Loucy (cell line): ENCODE data around the gene DENND4B.
"Not testable (repeated sequence)": the region's sequence is repeated elsewhere in the genome, so short reads cannot be mapped to it uniquely, and the experiment has no call there.

Experiments used
- H2AFZ ChIP-seq: fragments of 200-600 bp; sonication (generic); 2 replicates; pipeline ENCODE4 v1.6.0; 2016; ENCODE audit warnings: antibody characterized with exemption, mild to moderate bottlenecking, low read length, moderate library complexity
- H3F3A ChIP-seq: fragments of 200-600 bp; 2 replicates; pipeline ENCODE4 v1.6.0; 2016; ENCODE audit warnings: antibody characterized with exemption, low read depth, mild to moderate bottlenecking
- H3K27me3 ChIP-seq: fragments of 200-600 bp; sonication (generic); 2 replicates; pipeline ENCODE4 v1.6.1; 2014; ENCODE audit warnings: low read length, mild to moderate bottlenecking; ENCODE audit not compliant: insufficient read depth, poor library complexity, severe bottlenecking
- H3K36me3 ChIP-seq: fragments of 200-600 bp; sonication (generic); 2 replicates; pipeline ENCODE4 v1.6.1; 2016; ENCODE audit warnings: low read length; ENCODE audit not compliant: insufficient read depth
- H3K4me1 ChIP-seq: fragments of 200-600 bp; sonication (generic); 2 replicates; pipeline ENCODE4 v1.5.1; 2014; ENCODE audit warnings: low read length, mild to moderate bottlenecking; ENCODE audit not compliant: insufficient read depth, poor library complexity, severe bottlenecking
- H3K4me2 ChIP-seq: fragments of 200-600 bp; sonication (generic); 2 replicates; pipeline ENCODE4 v1.6.0; 2014; ENCODE audit warnings: antibody characterized with exemption, low read length, low read depth, mild to moderate bottlenecking; ENCODE audit not compliant: poor library complexity, severe bottlenecking
- H3K4me3 ChIP-seq: fragments of 200-600 bp; sonication (generic); 2 replicates; pipeline ENCODE4 v1.5.1; 2014; ENCODE audit warnings: low read length, mild to moderate bottlenecking, mixed read lengths; ENCODE audit not compliant: poor library complexity, severe bottlenecking
- H3K79me2 ChIP-seq: fragments of 200-600 bp; sonication (generic); 2 replicates; pipeline ENCODE4 v1.6.1; 2014; ENCODE audit warnings: low read length; ENCODE audit not compliant: insufficient read depth
- H3K9ac ChIP-seq: fragments of 200-600 bp; sonication (generic); 2 replicates; pipeline ENCODE4 v1.6.0; 2014; ENCODE audit warnings: mild to moderate bottlenecking, low read depth, low read length, moderate library complexity; ENCODE audit not compliant: poor library complexity, severe bottlenecking
- H3K9me2 ChIP-seq: fragments of 200-600 bp; sonication (generic); replicated peaks from 2 replicates; pipeline ENCODE4 v1.6.1; 2016; ENCODE audit warnings: low read depth, low read length, mixed read lengths
- H3K9me3 ChIP-seq: fragments of 200-600 bp; sonication (generic); 2 replicates; pipeline ENCODE4 v1.6.1; 2014; ENCODE audit warnings: mild to moderate bottlenecking, antibody characterized with exemption, low read length, low read depth; ENCODE audit not compliant: insufficient read depth
- H4K20me1 ChIP-seq: fragments of 200-600 bp; sonication (generic); 2 replicates; pipeline ENCODE4 v1.6.0; 2014; ENCODE audit warnings: antibody characterized with exemption, low read length, mild to moderate bottlenecking; ENCODE audit not compliant: insufficient read depth, poor library complexity, severe bottlenecking
- EZH2phosphoT487 ChIP-seq: fragments of 200-600 bp; IDR thresholded peaks from 2 replicates; pipeline ENCODE4 v1.6.1; 2018; ENCODE audit warnings: antibody characterized with exemption, mild to moderate bottlenecking, moderate library complexity, borderline replicate concordance
- TF ChIP-seq, protein P1 (sequence below): fragments of 200-600 bp; sonication (generic); conservative IDR thresholded peaks from 2 replicates; pipeline ENCODE4 v1.5.1; 2014; ENCODE audit warnings: mild to moderate bottlenecking, antibody characterized with exemption, low read length

Gene DENND4B

GRCh38 chr1:153907134-153907533, 39.4 kb downstream of the DENND4B start:
- H3F3A ChIP-seq, result no peaks in the 10 kb centered on the region
- peaks cover 83% of the 10 kb centered on the region for H4K20me1 ChIP-seq
- H3K4me2 ChIP-seq, result no peak overlapping the region
- H3K9me2 ChIP-seq, result no peaks in the 10 kb centered on the region
- H3K9me3 ChIP-seq, result no peaks in the 10 kb centered on the region
- TF ChIP-seq, protein P1, sequence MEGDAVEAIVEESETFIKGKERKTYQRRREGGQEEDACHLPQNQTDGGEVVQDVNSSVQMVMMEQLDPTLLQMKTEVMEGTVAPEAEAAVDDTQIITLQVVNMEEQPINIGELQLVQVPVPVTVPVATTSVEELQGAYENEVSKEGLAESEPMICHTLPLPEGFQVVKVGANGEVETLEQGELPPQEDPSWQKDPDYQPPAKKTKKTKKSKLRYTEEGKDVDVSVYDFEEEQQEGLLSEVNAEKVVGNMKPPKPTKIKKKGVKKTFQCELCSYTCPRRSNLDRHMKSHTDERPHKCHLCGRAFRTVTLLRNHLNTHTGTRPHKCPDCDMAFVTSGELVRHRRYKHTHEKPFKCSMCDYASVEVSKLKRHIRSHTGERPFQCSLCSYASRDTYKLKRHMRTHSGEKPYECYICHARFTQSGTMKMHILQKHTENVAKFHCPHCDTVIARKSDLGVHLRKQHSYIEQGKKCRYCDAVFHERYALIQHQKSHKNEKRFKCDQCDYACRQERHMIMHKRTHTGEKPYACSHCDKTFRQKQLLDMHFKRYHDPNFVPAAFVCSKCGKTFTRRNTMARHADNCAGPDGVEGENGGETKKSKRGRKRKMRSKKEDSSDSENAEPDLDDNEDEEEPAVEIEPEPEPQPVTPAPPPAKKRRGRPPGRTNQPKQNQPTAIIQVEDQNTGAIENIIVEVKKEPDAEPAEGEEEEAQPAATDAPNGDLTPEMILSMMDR, result no peak
- TF ChIP-seq EZH2phosphoT487, result no peak
- no peak overlapping the region for H3K9ac ChIP-seq
- H3K4me3 ChIP-seq, result no peak overlapping the region
- no peak overlapping the region for H2AFZ ChIP-seq
- H3K27me3 ChIP-seq, result no peaks in the 10 kb centered on the region
- H3K36me3 ChIP-seq, result peaks cover 17% of the 10 kb centered on the region
- H3K79me2 ChIP-seq, result peaks cover 99% of the 10 kb centered on the region
- no peaks in the 10 kb centered on the region for H3K4me1 ChIP-seq

- peaks cover 81% of the 10 kb centered on the region for H4K20me1 ChIP-seq
- no peaks in the 10 kb centered on the region for H3K27me3 ChIP-seq
- H3K4me2 ChIP-seq, result no peak overlapping the region
- H3F3A ChIP-seq, result no peaks in the 10 kb centered on the region
- H3K9me2 ChIP-seq, result no peaks in the 10 kb centered on the region
- H2AFZ ChIP-seq, result no peak overlapping the region
- no peak overlapping the region for H3K4me3 ChIP-seq
- no peak overlapping the region for H3K9ac ChIP-seq
- H3K9me3 ChIP-seq, result no peaks in the 10 kb centered on the region
- peaks cover 17% of the 10 kb centered on the region for H3K36me3 ChIP-seq
- peaks cover 97% of the 10 kb centered on the region for H3K79me2 ChIP-seq
- TF ChIP-seq, protein P1, result no peak
- no peak for TF ChIP-seq EZH2phosphoT487
- H3K4me1 ChIP-seq, result no peaks in the 10 kb centered on the region
Measured at GRCh38 chr1:153906396-153906795, 40.1 kb downstream of the DENND4B start.

DNA sequence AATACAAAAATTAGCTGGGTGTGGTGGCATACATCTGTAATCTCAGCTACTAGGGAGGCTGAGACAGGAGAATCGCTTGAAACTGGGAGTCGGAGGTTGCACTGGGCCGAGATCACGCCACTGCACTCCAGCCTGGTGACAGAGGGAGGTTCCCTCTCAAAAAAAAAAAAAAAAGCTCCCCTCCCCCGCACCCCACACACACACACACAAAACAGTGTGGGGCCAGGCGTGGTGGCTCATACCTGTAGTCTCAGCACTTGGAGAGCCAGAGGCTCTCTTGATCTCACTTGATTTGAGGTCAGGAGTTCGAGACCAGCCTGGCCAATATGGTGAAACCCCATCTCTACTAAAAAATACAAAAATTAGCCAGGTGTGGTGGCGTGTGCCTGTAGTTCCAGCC, 40.6 kb downstream of the DENND4B start:
- peaks cover 97% of the 10 kb centered on the region for H3K79me2 ChIP-seq

DNA sequence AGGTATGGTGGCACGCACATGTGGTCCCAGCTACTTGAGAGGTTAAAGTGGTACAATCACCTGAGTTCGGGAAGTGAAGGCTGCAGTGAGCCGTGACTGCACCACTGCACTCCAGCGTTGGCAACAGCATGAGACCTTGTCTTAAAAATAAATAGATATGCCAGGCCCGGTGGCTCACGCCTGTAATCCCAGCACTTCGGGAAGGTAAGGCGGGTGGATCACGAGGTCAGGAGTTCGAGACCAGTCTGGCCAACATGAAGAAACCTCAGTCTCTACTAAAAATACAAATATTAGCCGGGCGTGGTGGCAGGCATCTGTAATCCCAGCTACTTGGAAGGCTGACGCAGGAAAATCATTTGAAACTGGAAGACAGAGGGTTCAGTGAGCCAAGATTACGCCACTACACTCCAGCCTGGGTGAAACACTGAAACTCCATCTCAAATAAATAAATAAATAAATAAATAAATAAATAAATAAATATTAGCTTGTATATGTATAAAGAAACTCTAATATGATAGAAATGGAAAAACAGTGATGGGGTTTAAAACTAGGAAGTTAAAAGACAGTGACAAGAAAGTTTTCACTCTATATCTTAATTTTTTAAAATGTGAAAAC, 42.6 kb downstream of the DENND4B start:
- TF ChIP-seq, protein P1, result no peak
- no peak for TF ChIP-seq EZH2phosphoT487
- Histone ChIP-seq H3K4me3 (no peak overlapping the region), H3K36me3 (peaks cover 29% of the 10 kb centered on the region), H4K20me1 (peaks cover 82% of the 10 kb centered on the region), H3K9me2 (no peaks in the 10 kb centered on the region), H3K4me2 (no peak overlapping the region), H2AFZ (no peak overlapping the region), H3K9me3 (no peaks in the 10 kb centered on the region), H3K27me3 (no peaks in the 10 kb centered on the region), H3F3A (no peaks in the 10 kb centered on the region), H3K79me2 (peaks cover 98% of the 10 kb centered on the region), H3K4me1 (no peaks in the 10 kb centered on the region), H3K9ac (no peak overlapping the region)

More for the DNA sequence above, 40.6 kb downstream of the DENND4B start:
- not testable (repeated sequence) for H3K4me2 ChIP-seq, H3K27me3 ChIP-seq, H3K9ac ChIP-seq, H3K4me3 ChIP-seq, H3K9me2 ChIP-seq, H3F3A ChIP-seq, H3K4me1 ChIP-seq, H2AFZ ChIP-seq, H3K9me3 ChIP-seq
- H4K20me1 ChIP-seq, result peaks cover 81% of the 10 kb centered on the region
- peaks cover 17% of the 10 kb centered on the region for H3K36me3 ChIP-seq
